Endothelial cell of umbilical vein (primary cell): Measurements from ENCODE around the gene STUM. TPM values are rescaled to one million over a fixed set of nuclear protein-coding genes. Genes with fewer than 3 reads are reported as not detected.

Experiments
- BruUV-seq: library from RNA; stranded (reverse); fragments of 400-500 nt; replicated peaks from 2 replicates; lab custom pipeline; 2021; lab: Mats Ljungman, UMichigan
- CTCF ChIA-PET: fragments of 300-600, 350-600 bp; sonication (Branson Sonifier 250); formaldehyde crosslinking; loops from one replicate; lab custom pipeline; 2021; ENCODE audit warnings: antibody characterized with exemption, inconsistent platforms; lab: Charles Lee
- POLR2A ChIA-PET: fragments of 300-600, 350-600 bp; sonication (Branson Sonifier 250); formaldehyde crosslinking; loops from one replicate; lab custom pipeline; 2021; ENCODE audit warnings: antibody characterized with exemption, inconsistent platforms; lab: Charles Lee
- DNase-seq: peaks from one replicate; pipeline ENCODE4 v3.0.0-alpha.2; 2011; ENCODE audit warnings: low read depth, low spot score
- FAIRE-seq: peaks from 2 replicates; lab custom pipeline; 2011; peaks lifted over from hg19 to GRCh38; lab: Jason Lieb, UNC
- H2AFZ ChIP-seq: 2 replicates; pipeline ENCODE4 v1.6.0; 2012; ENCODE audit warnings: low read depth, low read length, control low read depth, inconsistent platforms
- H3K27ac ChIP-seq: 2 replicates; pipeline ENCODE4 v1.5.1; 2011; ENCODE audit warnings: low read depth, mild to moderate bottlenecking, control low read depth, low read length, moderate library complexity; ENCODE audit not compliant: insufficient read depth
- H3K27me3 ChIP-seq, 2 experiments: 2 replicates each; pipeline versions ENCODE4 v1.6.0 to v1.6.1; 2011; ENCODE audit warnings: low read length in 2 of 2, mixed read lengths in 1 of 2; ENCODE audit not compliant: control insufficient read depth in 2 of 2, insufficient read depth in 2 of 2
- H3K36me3 ChIP-seq, 2 experiments: 2 replicates in 1 of 2; 3 replicates in 1 of 2; pipeline ENCODE4 v1.5.1; 2011; ENCODE audit warnings: low read length in 2 of 2, mild to moderate bottlenecking in 1 of 2, moderate library complexity in 1 of 2; ENCODE audit not compliant: control insufficient read depth in 2 of 2, insufficient read depth in 2 of 2; ENCODE audit errors: extremely low read depth in 1 of 2
- H3K4me1 ChIP-seq: 3 replicates; pipeline ENCODE4 v1.5.1; 2011; ENCODE audit warnings: mild to moderate bottlenecking, low read length; ENCODE audit not compliant: control insufficient read depth, insufficient read depth; ENCODE audit errors: extremely low read depth
- H3K4me2 ChIP-seq: 2 replicates; pipeline ENCODE4 v1.6.1; 2011; ENCODE audit warnings: low read length, control low read depth, mixed read lengths; ENCODE audit not compliant: insufficient read depth
- H3K4me3 ChIP-seq, 3 experiments: fragments of 200-600 bp in 1 of 3; sonication (generic), shearing (Covaris generic) in 1 of 3; replicated peaks in 1 of 3; 2 replicates each; pipeline ENCODE4 v1.5.1; 2011 to 2016; ENCODE audit warnings: control low read depth in 3 of 3, low read length in 3 of 3, mild to moderate bottlenecking in 2 of 3, inconsistent platforms in 1 of 3, low read depth in 1 of 3, moderate library complexity in 1 of 3; ENCODE audit not compliant: insufficient read depth in 1 of 3
- H3K79me2 ChIP-seq: 2 replicates; pipeline ENCODE4 v1.6.0; 2012; ENCODE audit warnings: low read length, inconsistent platforms; ENCODE audit not compliant: control insufficient read depth, insufficient read depth
- H3K9ac ChIP-seq: replicated peaks from 2 replicates; pipeline ENCODE3; 2011; ENCODE audit warnings: low read length, control low read depth; ENCODE audit not compliant: insufficient read depth; ENCODE audit errors: extremely low read depth
- H3K9me1 ChIP-seq: replicated peaks from 3 replicates; pipeline ENCODE4 v1.6.0; 2011; ENCODE audit warnings: mild to moderate bottlenecking, low read length; ENCODE audit not compliant: control insufficient read depth, insufficient read depth; ENCODE audit errors: extremely low read depth
- H3K9me3 ChIP-seq: replicated peaks from 2 replicates; pipeline ENCODE4 v1.5.1; 2012; ENCODE audit warnings: low read length, inconsistent platforms; ENCODE audit not compliant: control insufficient read depth, insufficient read depth
- H4K20me1 ChIP-seq: replicated peaks from 2 replicates; pipeline ENCODE3; 2011; ENCODE audit warnings: mild to moderate bottlenecking, low read length; ENCODE audit not compliant: control insufficient read depth, insufficient read depth; ENCODE audit errors: extremely low read depth
- EZH2 ChIP-seq: IDR thresholded peaks from 2 replicates; pipeline ENCODE4 v1.6.1; 2012; ENCODE audit warnings: borderline replicate concordance, low read depth, mild to moderate bottlenecking, moderate library complexity, low read length, inconsistent platforms; ENCODE audit not compliant: severe bottlenecking
- FOS ChIP-seq: IDR thresholded peaks from 2 replicates; pipeline ENCODE4 v1.6.1; 2011; ENCODE audit warnings: mild to moderate bottlenecking, low read length, moderate library complexity, borderline replicate concordance; ENCODE audit not compliant: insufficient read depth
- GATA2 ChIP-seq: IDR thresholded peaks from 2 replicates; pipeline ENCODE4 v1.7.0; 2011; ENCODE audit warnings: low read depth, mild to moderate bottlenecking, moderate library complexity, mixed read lengths, low read length; ENCODE audit not compliant: insufficient read length, insufficient read depth
- JUN ChIP-seq: IDR thresholded peaks from 2 replicates; pipeline ENCODE4 v1.6.1; 2011; ENCODE audit warnings: borderline replicate concordance, low read depth; ENCODE audit not compliant: insufficient read length, insufficient read depth
- MYC ChIP-seq: IDR thresholded peaks from one replicate; pipeline ENCODE4 v1.6.1; 2011; ENCODE audit warnings: mild to moderate bottlenecking, low read depth, low read length
- POLR2A ChIP-seq: IDR thresholded peaks from 2 replicates; pipeline ENCODE4 v1.6.1; 2012; ENCODE audit warnings: low read depth, mild to moderate bottlenecking, control low read depth, low read length
- POLR2AphosphoS5 ChIP-seq: IDR thresholded peaks from 2 replicates; pipeline ENCODE4 v1.6.1; 2012; ENCODE audit warnings: low read depth, mild to moderate bottlenecking, control low read depth, low read length, moderate library complexity; ENCODE audit not compliant: insufficient read depth
- dilution Hi-C: fragments of 300-500 bp; cut with MboI; formaldehyde crosslinking; loops from one replicate; pipeline ENCODE4 v1.15.0; 2019; ENCODE audit warnings: low sequenced_read_pairs; ENCODE audit not compliant: extremely low pct_ligation_motif_present
- intact Hi-C: fragments of 100-400 bp; cut with micrococcal nuclease; formaldehyde crosslinking; loops from one replicate; pipeline ENCODE4 v1.10.0; 2022
- polyA plus RNA-seq, 4 experiments: library from polyadenylated mRNA; depleted of rRNA in 3 of 4; stranded (reverse) in 3 of 4; unstranded in 1 of 4; fragments of >200 nt; gene quantifications; 2 replicates each; pipeline versions ENCODE4 v1.2.1 to v1.2.3, GENCODE V29; 2011 to 2012; ENCODE audit warnings: missing spikeins in 1 of 4
- total RNA-seq: library from RNA; stranded (reverse); gene quantifications from 2 replicates; pipeline ENCODE4 v1.2.3, GENCODE V29; 2021
- TF ChIP-seq, protein P1 (sequence below), 2 donors: IDR thresholded peaks; 1 replicate in 1 of 2; 2 replicates in 1 of 2; pipeline ENCODE4 v1.5.1; 2011; ENCODE audit warnings: low read length in 2 of 2, mild to moderate bottlenecking in 2 of 2, moderate library complexity in 2 of 2, control low read depth in 1 of 2, inconsistent platforms in 1 of 2, low read depth in 1 of 2; ENCODE audit not compliant: insufficient read depth in 1 of 2; ENCODE audit errors: extremely low read depth in 1 of 2
- TF ChIP-seq, protein P2 (sequence below): IDR thresholded peaks from 2 replicates; pipeline ENCODE4 v1.6.1; 2011; ENCODE audit not compliant: insufficient read depth, insufficient read length

Gene STUM
- total and polyA plus RNA-seq, 2 donors (not counting 3 experiments of a cell fraction or from before 2014, with no cell fraction given), result not detected

DNA sequence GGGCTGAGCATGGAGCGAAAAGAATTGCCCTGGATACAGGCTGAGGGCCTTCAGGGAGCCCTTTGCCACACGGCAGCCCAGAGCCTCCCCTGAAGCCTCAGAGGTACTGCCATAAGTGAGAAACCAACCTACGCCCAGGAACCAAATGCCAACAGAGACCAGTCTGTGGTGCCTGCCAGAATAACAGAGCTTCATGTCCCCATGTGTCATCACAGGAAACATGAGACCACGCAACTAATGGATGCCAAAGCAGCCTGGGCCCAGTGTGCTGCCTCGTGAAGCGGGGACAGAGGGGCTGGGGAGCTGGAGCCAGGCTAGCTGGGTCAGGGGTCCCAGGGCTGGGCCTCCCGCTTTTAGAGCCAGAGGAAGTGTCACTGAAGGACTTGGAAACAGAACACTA is 18.7 kb upstream of the STUM start:
- Histone ChIP-seq H3K27ac (no peak overlapping the region), H3K4me3 (no peak overlapping the region), H3K9me3 (no peaks in the 10 kb centered on the region), H4K20me1 (no peaks in the 10 kb centered on the region), H3K79me2 (no peaks in the 10 kb centered on the region), H2AFZ (no peak overlapping the region), H3K9ac (no peak overlapping the region), H3K4me1 (no peaks in the 10 kb centered on the region), H3K27me3 (peaks cover 0 to 5% of the 10 kb centered on the region in 2 experiments), H3K4me2 (no peak overlapping the region), H3K36me3 (no peaks in the 10 kb centered on the region), H3K9me1 (no peaks in the 10 kb centered on the region)
- no peak for DNase-seq
- dilution Hi-C loops, result no loop called here
- ChIA-PET POLR2A (no interaction called here), CTCF (no interaction called here)
- BruUV-seq, result no TSS peak
- intact Hi-C loops, result no loop called here
- TF ChIP-seq GATA2 (no peak), FOS (no peak), JUN (no peak), EZH2 (no peak), POLR2A (no peak), MYC (no peak), POLR2AphosphoS5 (no peak)
- TF ChIP-seq, protein P1, sequence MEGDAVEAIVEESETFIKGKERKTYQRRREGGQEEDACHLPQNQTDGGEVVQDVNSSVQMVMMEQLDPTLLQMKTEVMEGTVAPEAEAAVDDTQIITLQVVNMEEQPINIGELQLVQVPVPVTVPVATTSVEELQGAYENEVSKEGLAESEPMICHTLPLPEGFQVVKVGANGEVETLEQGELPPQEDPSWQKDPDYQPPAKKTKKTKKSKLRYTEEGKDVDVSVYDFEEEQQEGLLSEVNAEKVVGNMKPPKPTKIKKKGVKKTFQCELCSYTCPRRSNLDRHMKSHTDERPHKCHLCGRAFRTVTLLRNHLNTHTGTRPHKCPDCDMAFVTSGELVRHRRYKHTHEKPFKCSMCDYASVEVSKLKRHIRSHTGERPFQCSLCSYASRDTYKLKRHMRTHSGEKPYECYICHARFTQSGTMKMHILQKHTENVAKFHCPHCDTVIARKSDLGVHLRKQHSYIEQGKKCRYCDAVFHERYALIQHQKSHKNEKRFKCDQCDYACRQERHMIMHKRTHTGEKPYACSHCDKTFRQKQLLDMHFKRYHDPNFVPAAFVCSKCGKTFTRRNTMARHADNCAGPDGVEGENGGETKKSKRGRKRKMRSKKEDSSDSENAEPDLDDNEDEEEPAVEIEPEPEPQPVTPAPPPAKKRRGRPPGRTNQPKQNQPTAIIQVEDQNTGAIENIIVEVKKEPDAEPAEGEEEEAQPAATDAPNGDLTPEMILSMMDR (IDR thresholded peaks at IDR 0.05; ENCODE audit: extremely low read depth in 1 of 2, insufficient read depth in 1 of 2, low read depth in 1 of 2, low read length in 2 of 2), result no peak
- TF ChIP-seq, protein P2, sequence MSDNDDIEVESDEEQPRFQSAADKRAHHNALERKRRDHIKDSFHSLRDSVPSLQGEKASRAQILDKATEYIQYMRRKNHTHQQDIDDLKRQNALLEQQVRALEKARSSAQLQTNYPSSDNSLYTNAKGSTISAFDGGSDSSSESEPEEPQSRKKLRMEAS, result no peak
- FAIRE-seq, result no peak
